GM21723 (cell line): ENCODE results near the gene FKBP10.
"Not testable (repeated sequence)": the region's sequence is repeated elsewhere in the genome, so short reads cannot be mapped to it uniquely, and the experiment has no call there.

ENCODE experiments used
- ATAC-seq: cut with Tn5 transposase; IDR thresholded peaks from one replicate; pipeline ENCODE4 v1.9.1; 2021; ENCODE audit warnings: mild to moderate bottlenecking, moderate library complexity; ENCODE audit not compliant: unreplicated experiment

Gene FKBP10

DNA sequence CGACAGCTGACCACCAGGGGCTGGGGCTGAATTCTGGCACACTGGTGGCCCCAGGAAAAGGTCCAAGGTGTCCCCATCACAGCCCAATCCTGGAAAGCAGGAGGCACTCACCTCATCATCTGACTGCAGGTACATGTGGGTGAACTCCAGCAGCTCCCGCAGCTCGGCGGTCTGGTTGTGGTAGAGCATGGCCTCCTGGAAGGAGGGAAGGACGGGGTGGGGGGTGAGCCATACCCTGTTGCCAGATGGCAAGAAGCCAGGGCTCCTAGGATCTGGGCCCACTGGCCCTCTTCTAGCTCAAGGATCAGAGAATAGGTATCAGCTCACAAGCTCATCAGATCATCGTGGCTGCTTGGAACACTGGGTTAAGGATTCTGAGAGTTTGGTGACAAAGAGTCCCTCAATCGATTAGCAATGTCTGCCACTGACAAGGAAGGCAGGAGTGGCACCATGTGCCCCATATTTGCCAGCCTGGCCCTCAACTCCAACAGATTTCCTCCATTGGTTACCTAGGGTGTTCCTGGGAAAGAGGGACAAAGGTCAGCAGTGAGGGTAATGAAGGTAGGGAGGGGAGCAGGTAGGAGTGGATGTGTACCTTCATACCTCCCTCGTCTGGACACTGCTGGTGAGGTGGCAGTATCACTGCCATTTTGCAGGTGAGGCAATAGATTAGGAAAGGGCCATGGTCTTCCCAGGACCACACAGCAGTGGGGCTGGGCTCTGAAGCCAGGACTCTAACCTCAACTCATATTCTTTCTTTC lies 5.9 kb upstream of the FKBP10 start:
- ATAC-seq = no peak

DNA sequence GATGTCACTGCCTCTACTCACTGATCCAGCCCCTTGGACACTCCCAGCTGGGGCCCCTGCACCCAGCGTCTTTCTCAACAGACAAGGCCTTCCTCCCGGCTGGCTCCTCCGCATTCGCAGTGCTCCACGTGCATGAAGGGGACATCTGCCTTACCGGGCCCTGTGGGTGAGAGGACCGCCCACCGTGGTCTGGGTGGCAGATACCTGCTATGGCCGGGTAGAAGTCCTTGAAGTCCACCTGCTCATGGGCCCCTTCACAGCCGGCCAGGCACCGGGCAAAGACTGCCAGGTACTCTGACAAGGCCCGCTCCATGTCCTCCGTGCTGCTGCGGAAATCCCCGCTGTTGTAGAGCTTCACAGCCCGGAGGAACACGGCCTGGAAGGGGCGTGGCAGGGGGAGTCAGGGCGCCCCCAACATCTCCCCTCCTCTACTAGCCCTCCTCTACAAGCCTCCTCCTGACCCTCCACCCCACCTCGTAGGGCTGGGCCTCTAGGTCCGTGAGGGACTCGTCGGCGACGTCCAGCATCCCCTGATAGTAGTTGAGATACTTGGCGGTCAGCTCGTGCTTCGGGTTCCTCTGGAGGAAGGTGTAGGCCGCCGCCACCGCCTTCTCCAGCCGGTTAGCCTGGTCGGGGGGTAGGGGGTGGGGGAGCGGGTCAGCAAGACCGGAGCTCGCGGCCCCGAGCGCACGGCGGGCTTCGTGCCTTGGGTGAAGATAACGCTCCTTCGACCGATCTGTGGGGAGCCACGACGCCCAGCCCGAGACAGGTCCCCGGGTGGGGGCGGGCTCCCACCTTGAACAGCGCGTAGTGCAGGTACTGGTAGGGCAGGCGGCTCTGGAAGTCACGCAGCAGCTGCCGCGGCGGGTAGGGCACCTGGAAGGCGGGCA lies 1.9 kb upstream of the FKBP10 start:
- peak; percentile 10 for ATAC-seq

DNA sequence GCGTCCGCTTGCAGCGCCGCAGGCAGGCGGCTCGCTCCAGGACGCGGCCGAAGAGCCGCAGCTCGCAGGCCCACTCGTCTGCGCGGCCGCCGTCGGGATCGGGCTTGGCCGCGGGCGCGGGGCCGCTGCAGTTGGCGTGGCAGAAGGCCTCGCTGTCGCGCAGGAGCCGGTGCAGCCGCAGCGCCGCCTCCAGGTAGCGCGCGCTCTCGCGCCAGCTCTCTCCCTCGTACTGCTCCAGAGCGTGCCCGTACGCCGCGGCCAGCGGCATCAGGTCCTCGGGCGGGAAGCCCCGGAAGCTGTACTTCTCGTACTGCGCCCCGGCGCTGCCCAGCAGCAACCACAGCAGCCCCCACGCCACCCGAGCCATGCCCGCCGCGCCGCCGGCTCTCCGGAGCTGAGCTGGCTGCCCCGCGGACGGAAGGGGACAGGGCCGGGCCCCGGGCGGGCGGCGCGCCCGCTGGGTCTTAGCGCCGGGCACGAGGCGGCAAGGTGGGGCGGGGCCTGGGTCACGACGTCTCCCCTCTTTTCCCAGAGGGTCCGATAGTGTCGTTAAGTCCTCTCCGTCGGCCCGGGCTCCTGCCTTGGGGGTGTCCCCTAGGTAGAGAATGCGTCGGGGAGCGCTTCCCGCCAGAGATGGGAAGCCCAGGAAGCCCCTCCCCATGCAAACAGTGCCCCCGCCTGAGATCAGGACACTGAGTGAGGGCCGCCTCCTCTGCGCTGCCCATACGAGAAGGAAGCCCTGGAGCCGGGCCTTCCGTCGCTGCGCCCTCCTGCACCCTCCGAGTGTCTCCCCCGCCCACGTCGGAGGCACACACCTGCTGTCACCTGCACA lies 1.0 kb upstream of the FKBP10 start, which contains the start of gene P3H4:
Gene P3H4 (minus strand): TSS at position 401 of the 832 bp plus-strand sequence. CDS start 34 bp downstream, at position 367.
- ATAC-seq = peak; percentile 73

DNA sequence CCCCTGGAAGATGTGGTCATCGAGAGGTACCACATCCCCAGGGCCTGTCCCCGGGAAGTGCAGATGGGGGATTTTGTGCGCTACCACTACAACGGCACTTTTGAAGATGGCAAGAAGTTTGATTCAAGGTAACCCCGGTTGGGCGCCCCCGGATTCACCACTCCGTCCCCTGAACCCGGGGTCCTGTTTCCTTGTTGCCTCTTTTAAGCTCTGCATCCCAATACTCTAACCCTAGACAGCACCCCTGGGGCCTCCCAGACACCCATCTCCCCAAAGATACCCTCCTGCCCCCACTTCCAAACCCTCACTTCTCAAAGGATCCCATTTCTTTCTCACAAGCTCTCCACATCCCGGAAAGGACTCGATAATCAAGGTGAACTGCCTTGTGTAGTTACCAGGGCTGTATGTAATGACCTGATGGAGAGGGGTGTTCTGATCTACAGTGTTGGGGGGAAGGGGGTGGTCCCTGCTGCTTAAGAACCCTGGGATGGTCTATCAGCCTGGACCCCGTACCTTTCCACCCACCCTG lies 412 bp downstream of the FKBP10 start:
- no peak for ATAC-seq

- ATAC-seq = no peak
These were observed 908 bp downstream of the FKBP10 start for GRCh38 chr17:41813699-41814124.

DNA sequence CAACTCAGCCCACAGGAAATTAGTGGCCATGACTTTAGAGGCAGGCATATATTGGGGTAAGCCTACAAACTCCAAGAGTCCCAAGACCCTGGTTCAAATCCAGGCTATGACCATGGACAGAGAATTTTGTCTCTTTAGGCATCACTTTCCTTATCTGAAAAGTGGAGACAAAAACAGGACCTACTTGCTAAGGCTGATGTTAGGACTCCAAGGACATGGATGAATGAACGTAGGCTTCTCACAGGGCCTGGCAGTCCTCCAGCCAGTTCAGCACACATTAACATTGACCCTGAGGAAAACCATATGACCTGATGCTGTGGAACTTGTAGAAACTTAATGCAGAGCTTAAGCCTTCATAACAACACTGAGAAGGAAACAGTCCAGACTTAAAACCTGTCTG lies 1.4 kb downstream of the FKBP10 start:
- ATAC-seq = no peak

DNA sequence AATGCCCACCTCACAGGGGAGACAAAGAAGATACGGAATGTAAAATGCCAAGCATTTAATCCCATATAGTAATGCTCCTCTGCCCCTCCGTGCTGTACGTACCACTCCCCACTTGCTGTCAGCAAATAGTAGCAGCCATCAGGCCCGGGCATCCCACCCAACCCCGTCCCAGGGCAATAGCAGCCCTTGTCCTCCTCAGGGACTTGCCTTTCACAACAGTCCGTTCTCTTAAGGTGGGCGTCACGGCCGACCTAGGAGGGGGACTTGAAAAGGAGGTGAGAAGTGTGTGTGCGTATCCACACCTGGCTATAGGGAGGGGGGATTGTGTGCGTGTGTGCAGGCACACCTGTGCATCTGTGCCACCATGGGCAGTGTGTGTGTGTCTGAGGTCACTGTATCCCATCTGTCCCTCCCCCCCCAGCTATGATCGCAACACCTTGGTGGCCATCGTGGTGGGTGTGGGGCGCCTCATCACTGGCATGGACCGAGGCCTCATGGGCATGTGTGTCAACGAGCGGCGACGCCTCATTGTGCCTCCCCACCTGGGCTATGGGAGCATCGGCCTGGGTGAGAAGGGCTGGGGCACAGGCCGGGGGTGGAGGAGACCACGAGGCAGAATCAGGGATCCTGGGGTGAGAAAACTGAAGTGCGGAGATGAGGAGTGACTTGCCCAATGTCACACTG lies 4.0 kb downstream of the FKBP10 start:
- ATAC-seq = no peak

DNA sequence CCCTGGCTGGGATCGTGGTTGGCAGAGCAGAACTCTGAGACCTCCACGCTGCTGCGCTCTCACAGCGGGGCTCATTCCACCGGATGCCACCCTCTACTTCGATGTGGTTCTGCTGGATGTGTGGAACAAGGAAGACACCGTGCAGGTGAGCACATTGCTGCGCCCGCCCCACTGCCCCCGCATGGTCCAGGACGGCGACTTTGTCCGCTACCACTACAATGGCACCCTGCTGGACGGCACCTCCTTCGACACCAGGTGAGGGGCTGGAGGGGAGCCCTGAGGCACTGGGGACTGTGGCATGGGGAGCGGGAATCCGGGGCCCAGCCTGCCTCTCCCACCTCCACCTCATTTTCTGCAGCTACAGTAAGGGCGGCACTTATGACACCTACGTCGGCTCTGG lies 5.2 kb downstream of the FKBP10 start:
- ATAC-seq = no peak

DNA sequence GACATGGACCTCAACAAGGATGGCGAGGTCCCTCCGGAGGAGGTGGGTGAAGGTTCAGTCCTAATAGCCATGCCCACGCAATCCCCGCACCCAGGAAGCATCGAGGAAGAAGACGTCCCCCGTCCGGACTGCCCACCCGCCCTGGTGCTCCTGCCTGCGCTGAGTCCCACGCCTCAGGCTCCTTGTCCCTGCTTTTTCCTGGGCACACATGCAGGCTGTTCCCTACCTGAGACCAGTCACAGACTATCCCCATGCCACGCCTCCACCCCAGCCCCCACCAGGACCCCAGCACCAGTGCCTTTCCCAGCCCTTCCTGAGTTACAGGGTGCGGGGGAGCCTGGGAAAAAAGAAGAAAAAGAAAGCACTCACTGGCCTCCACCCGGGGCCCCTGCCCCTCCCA lies 9.0 kb downstream of the FKBP10 start:
- ATAC-seq = no peak

DNA sequence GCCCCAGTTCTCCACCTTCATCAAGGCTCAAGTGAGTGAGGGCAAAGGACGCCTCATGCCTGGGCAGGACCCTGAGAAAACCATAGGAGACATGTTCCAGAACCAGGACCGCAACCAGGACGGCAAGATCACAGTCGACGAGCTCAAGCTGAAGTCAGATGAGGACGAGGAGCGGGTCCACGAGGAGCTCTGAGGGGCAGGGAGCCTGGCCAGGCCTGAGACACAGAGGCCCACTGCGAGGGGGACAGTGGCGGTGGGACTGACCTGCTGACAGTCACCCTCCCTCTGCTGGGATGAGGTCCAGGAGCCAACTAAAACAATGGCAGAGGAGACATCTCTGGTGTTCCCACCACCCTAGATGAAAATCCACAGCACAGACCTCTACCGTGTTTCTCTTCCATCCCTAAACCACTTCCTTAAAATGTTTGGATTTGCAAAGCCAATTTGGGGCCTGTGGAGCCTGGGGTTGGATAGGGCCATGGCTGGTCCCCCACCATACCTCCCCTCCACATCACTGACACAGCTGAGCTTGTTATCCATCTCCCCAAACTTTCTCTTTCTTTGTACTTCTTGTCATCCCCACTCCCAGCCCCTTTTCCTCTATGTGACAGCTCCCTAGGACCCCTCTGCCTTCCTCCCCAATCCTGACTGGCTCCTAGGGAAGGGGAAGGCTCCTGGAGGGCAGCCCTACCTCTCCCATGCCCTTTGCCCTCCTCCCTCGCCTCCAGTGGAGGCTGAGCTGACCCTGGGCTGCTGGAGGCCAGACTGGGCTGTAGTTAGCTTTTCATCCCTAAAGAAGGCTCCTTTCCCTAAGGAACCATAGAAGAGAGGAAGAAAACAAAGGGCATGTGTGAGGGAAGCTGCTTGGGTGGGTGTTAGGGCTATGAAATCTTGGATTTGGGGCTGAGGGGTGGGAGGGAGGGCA lies 9.7 kb downstream of the FKBP10 start:
- no peak for ATAC-seq

- ATAC-seq = no peak
These were observed 10.3 kb downstream of the FKBP10 start for GRCh38 chr17:41823141-41823524.

GRCh38 chr17:41823580-41823979 lies 10.8 kb downstream of the FKBP10 start:
- ATAC-seq = no peak

GRCh38 chr17:41824086-41824485 lies 11.3 kb downstream of the FKBP10 start:
- no peak for ATAC-seq

DNA sequence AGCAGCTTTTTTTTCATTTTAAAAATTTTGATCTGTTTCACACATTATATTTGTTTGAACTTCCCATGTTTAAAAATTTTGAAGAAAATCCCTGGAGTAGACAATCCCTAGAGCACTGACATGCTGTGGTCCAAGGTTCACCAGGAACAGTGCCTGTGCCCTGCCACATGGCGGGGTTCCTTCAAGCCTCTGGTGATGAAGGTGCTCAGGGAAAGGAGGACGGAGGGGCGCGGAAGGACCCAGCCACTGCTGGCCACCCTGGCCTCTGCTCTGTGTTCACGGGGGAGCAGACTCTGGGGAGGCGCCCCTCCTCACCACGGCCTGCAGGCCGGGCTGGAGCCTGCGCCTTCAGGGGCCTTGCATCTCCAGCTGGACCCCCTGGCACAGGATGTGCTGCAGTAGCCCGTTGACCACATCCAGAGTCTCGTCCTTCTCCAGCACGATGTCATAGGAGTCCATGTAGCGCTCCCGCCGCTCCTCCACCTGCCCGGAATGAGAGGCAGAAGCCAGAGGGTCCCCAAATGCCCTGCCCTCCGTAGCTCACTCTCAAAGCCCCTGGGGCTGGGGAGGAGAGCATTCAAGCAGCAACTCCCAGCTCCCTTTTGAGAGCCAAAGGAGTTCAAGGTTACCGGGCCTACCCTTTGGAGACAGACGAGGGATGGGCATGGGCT lies 12.5 kb downstream of the FKBP10 start:
- ATAC-seq = no peak

- ATAC-seq = not testable (repeated sequence)
These were observed 17.2 kb downstream of the FKBP10 start for GRCh38 chr17:41829961-41830360.

- ATAC-seq = peak; percentile 41
These were observed 22.5 kb downstream of the FKBP10 start for GRCh38 chr17:41835214-41835799.

DNA sequence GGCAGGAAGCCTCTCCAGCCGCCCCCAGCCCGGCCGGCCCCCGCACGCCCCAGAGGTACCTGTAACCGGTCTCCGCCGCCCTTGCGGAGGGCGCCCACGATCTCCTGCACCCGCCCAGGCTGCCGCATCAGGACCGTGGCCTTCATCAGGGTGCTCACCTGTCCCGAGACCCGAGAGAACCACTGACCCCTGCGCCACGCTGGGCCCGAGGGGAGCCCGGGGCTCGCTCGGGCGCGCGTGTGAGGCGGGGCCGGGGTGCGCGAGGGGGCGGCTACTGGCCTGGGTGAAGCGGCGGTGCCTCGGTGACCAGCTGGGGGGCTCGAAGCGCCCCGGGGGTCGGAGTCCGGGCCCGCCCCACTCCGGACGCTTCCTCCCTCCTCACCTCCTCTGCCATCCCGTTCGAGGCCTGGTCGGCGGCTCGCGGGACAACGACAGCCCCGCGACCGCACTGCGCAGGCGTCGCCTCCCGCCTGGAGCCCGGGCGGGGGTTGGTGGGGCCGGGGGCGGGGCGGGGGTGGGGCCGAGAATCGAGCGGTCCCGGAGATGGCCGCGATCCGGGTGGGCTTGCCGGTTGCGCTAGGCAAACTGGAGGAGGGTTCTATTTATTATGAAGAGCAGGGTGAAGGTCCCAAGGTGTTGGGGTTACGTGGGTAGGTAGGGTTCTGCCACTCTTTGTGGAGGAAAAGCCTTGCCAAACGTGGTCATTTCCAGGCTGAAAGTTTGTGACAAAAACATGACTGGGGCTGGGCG lies 23.2 kb downstream of the FKBP10 start, which contains the start of gene NT5C3B:
Gene NT5C3B (minus strand): TSS at position 433 of the 750 bp plus-strand sequence. CDS start 39 bp downstream, at position 394.
- ATAC-seq = peak; percentile 62
